Osteoblast (primary cell): ENCODE results near the gene TMEM120A. TPM values are rescaled to one million over a fixed set of nuclear protein-coding genes. Genes with fewer than 3 reads are reported as not detected.
A peak's percentile ranks its signal among the peaks of the same experiment; 100 is the strongest.

Source experiments
- DNase-seq: peaks from one replicate; pipeline ENCODE4 v3.0.0; 2011; ENCODE audit warnings: low spot score, mixed read lengths; ENCODE audit not compliant: insufficient read length; ENCODE audit errors: missing footprints
- H2AFZ ChIP-seq: 2 replicates; pipeline ENCODE4 v1.6.0; 2011; ENCODE audit warnings: mild to moderate bottlenecking, low read length
- H3K27ac ChIP-seq: 2 replicates; pipeline ENCODE4 v1.5.1; 2011; ENCODE audit warnings: mild to moderate bottlenecking, low read depth, low read length, moderate library complexity
- H3K27me3 ChIP-seq: 2 replicates; pipeline ENCODE4 v1.6.0; 2012; ENCODE audit warnings: mild to moderate bottlenecking, control low read depth, inconsistent platforms, low read length, moderate library complexity; ENCODE audit not compliant: insufficient read depth
- H3K36me3 ChIP-seq: 2 replicates; pipeline ENCODE4 v1.5.1; 2011; ENCODE audit warnings: mild to moderate bottlenecking, low read length, control low read depth, moderate library complexity; ENCODE audit not compliant: insufficient read depth
- H3K4me1 ChIP-seq: 2 replicates; pipeline ENCODE4 v1.5.1; 2011; ENCODE audit warnings: mild to moderate bottlenecking, low read length, control low read depth, moderate library complexity; ENCODE audit not compliant: insufficient read depth
- H3K4me2 ChIP-seq: 2 replicates; pipeline ENCODE4 v1.6.0; 2011; ENCODE audit warnings: mild to moderate bottlenecking, low read length; ENCODE audit not compliant: insufficient read depth
- H3K4me3 ChIP-seq: fragments of 200-600 bp; sonication (generic); 3 replicates; pipeline ENCODE4 v1.5.1; 2012; ENCODE audit warnings: mild to moderate bottlenecking, low read length, inconsistent platforms; ENCODE audit not compliant: insufficient read depth
- H3K79me2 ChIP-seq: 2 replicates; pipeline ENCODE4 v1.6.0; 2012; ENCODE audit warnings: mild to moderate bottlenecking, low read length, control low read depth, inconsistent platforms; ENCODE audit not compliant: insufficient read depth
- H3K9me3 ChIP-seq: 2 replicates; pipeline ENCODE4 v1.5.1; 2011; ENCODE audit warnings: low read depth, low read length, control low read depth
- H4K20me1 ChIP-seq: 2 replicates; pipeline ENCODE4 v1.6.0; 2012; ENCODE audit warnings: mild to moderate bottlenecking, low read length, control low read depth; ENCODE audit not compliant: insufficient read depth
- CTCF ChIP-seq: IDR thresholded peaks from 2 replicates; pipeline ENCODE4 v1.5.1; 2011; ENCODE audit warnings: mild to moderate bottlenecking, low read depth, low read length, moderate library complexity; ENCODE audit errors: extremely low read depth
- total RNA-seq: library from RNA; depleted of rRNA; stranded (reverse); fragments of >200 nt; gene quantifications from 2 replicates; pipeline ENCODE4 v1.2.3, GENCODE V29; 2012

The TMEM120A gene
- total RNA-seq, 1 donor = 25.3 TPM

- Histone ChIP-seq H3K79me2 (peaks cover 22% of the 10 kb centered on the region), H3K36me3 (peaks cover 10% of the 10 kb centered on the region), H2AFZ (no peak overlapping the region), H4K20me1 (peaks cover 5% of the 10 kb centered on the region), H3K4me3 (no peak overlapping the region), H3K4me2 (no peak overlapping the region), H3K27me3 (no peaks in the 10 kb centered on the region), H3K9me3 (no peaks in the 10 kb centered on the region), H3K4me1 (no peaks in the 10 kb centered on the region), H3K27ac (no peak overlapping the region)
- no peak for TF ChIP-seq CTCF
- peak; percentile 94 for DNase-seq
These were observed 42.9 kb downstream of the TMEM120A start for GRCh38 chr7:75951506-75951905.

- peaks cover 11% of the 10 kb centered on the region for H4K20me1 ChIP-seq
- peaks cover 25% of the 10 kb centered on the region for H3K79me2 ChIP-seq
- H3K9me3 ChIP-seq = no peaks in the 10 kb centered on the region
- peaks cover 5% of the 10 kb centered on the region for H3K36me3 ChIP-seq
- H3K4me1 ChIP-seq = peaks cover 9% of the 10 kb centered on the region
- H2AFZ ChIP-seq = no peak overlapping the region
- no peak for TF ChIP-seq CTCF
- no peaks in the 10 kb centered on the region for H3K27me3 ChIP-seq
- DNase-seq = no peak
- no peak overlapping the region for H3K4me2 ChIP-seq
- H3K4me3 ChIP-seq = no peak overlapping the region
- no peak overlapping the region for H3K27ac ChIP-seq
These were observed 44.2 kb downstream of the TMEM120A start for GRCh38 chr7:75950111-75950681.

GRCh38 chr7:75948179-75948578 lies 46.2 kb downstream of the TMEM120A start:
- Histone ChIP-seq H3K4me1 (peaks cover 11% of the 10 kb centered on the region), H3K27ac (no peak overlapping the region), H4K20me1 (peaks cover 6% of the 10 kb centered on the region), H3K79me2 (peaks cover 23% of the 10 kb centered on the region), H2AFZ (no peak overlapping the region), H3K36me3 (no peaks in the 10 kb centered on the region), H3K4me2 (no peak overlapping the region), H3K27me3 (no peaks in the 10 kb centered on the region), H3K9me3 (no peaks in the 10 kb centered on the region), H3K4me3 (no peak overlapping the region)
- TF ChIP-seq CTCF = no peak
- no peak for DNase-seq

- Histone ChIP-seq H3K4me1 (peaks cover 11% of the 10 kb centered on the region), H3K27me3 (no peaks in the 10 kb centered on the region), H3K4me3 (no peak overlapping the region), H3K27ac (no peak overlapping the region), H3K36me3 (no peaks in the 10 kb centered on the region), H3K9me3 (no peaks in the 10 kb centered on the region), H4K20me1 (peaks cover 6% of the 10 kb centered on the region), H3K79me2 (peaks cover 23% of the 10 kb centered on the region), H3K4me2 (no peak overlapping the region), H2AFZ (no peak overlapping the region)
- DNase-seq = no peak
- no peak for TF ChIP-seq CTCF
These were observed 48.1 kb downstream of the TMEM120A start for GRCh38 chr7:75946207-75946855.
